Stimulated activated naive CD8-positive, alpha-beta T cell treated with anti-CD3 and anti-CD28 coated beads, Interleukin-15, Interleukin-2, amounts not matched to agents 100 U/mL and 50 U/mL, for 24 hours (primary cell): ENCODE measurements around the gene NBPF9.
A peak's percentile ranks its signal among the peaks of the same experiment; 100 is the strongest.
"Not testable (repeated sequence)": the region's sequence is repeated elsewhere in the genome, so short reads cannot be mapped to it uniquely, and the experiment has no call there.

Experiments
- ATAC-seq: fragments of 150-1000 bp; cut with Tn5 transposase; one replicate; pipeline ENCODE4 v1.10.0; 2021
- DNase-seq: peaks from one replicate; pipeline ENCODE4 v3.0.0; 2021

NBPF9 gene, protein sequence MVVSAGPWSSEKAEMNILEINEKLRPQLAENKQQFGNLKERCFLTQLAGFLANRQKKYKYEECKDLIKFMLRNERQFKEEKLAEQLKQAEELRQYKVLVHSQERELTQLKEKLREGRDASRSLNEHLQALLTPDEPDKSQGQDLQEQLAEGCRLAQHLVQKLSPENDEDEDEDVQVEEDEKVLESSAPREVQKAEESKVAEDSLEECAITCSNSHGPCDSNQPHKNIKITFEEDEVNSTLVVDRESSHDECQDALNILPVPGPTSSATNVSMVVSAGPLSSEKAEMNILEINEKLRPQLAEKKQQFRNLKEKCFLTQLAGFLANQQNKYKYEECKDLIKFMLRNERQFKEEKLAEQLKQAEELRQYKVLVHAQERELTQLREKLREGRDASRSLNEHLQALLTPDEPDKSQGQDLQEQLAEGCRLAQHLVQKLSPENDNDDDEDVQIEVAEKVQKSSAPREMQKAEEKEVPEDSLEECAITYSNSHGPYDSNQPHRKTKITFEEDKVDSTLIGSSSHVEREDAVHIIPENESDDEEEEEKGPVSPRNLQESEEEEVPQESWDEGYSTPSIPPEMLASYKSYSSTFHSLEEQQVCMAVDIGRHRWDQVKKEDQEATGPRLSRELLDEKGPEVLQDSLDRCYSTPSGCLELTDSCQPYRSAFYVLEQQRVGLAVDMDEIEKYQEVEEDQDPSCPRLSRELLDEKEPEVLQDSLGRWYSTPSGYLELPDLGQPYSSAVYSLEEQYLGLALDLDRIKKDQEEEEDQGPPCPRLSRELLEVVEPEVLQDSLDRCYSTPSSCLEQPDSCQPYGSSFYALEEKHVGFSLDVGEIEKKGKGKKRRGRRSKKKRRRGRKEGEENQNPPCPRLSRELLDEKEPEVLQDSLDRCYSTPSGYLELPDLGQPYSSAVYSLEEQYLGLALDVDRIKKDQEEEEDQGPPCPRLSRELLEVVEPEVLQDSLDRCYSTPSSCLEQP (N-terminal part only)

DNA sequence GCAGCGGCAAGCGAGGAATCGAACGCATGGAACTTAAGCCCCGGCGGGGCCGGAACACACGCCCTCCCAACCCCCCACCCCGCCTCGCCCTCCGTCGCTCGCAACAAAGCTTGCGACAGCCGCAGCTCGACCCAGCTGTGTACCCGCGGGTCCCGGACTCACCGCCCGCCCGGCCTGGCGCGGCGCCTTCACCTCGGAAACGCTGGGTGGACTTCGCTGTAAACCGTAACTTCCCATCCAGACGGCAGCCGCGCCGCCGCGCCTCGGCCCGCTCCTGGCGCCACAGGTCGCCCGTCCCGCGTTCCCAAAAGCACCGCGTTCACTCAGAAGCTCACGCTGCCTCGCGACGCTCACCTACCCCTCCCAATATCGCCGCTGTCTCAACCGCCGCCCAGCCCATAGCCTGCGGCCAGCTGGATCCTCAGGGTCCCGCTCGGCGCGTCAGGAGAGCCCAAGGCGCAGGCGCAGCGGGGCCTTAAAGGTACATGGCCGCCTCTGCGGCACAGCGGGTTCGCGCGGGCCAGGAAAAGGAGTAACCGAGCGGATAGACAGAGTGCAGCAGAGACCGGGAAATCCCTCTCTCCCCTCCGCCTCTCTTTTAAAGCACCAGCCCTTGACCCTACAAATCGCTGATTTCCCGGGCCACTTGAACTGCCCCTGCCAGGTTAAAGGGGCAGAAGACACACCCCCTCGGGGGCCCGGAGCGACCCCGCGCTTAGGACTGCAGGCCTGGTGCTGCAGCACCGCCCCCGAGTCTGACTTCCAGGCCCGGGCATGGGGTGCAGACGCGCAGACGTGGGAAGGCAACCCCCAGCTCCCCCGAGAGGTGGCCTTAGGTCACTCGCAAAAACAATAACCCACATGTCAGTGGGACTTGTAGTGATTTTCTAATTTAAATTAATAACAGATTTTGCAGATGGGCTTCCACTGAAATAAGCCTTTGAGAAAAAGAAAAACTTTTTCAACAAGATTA is at the start of gene NBPF9:
Gene NBPF9, minus strand, starts transcription at position 443 of the 973 bp plus-strand sequence. CDS start 21,412 bp downstream, outside the sequence.
- DNase-seq (peak; percentile 50), ATAC-seq (peak; percentile 98)

DNA sequence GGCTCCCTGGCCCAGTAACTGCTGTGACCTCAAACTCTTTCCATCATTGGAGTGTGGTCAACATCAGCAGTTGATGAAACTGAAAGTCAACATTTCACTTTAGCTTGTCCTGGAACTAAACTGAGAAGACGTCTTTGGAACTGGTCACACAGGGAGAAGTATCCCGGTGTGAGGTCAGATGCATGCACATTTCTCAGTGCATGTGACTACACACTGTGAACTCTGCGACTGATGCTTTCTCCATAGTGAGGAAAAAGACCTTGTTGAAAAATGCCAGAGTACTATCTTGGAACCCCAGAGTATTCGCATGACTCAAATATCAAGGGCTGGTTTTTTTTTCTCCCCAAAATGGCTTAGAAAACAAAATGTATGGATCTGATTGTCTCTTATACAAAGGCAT is 46.6 kb upstream of the NBPF9 start:
- not testable (repeated sequence) for DNase-seq, ATAC-seq

DNA sequence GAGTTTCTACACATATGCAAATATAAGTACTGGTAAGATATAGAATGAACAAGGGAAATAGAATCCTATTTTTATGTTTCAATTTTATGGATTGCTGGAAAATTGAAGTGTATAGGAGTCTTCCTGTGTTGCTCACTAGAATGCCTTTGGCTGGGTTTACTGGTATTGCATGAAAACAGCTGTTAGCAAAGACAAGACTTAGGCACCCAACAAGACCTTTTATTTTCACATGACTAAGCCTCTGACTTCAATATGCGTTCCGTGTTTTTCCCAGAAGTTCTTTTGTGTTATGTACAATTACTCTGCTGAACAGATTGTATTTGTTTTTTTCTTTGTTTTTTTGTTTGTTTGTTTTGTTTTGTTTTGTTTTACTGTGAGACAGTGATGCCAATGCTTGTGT is 34.2 kb upstream of the NBPF9 start:
- not testable (repeated sequence) for ATAC-seq, DNase-seq

DNA sequence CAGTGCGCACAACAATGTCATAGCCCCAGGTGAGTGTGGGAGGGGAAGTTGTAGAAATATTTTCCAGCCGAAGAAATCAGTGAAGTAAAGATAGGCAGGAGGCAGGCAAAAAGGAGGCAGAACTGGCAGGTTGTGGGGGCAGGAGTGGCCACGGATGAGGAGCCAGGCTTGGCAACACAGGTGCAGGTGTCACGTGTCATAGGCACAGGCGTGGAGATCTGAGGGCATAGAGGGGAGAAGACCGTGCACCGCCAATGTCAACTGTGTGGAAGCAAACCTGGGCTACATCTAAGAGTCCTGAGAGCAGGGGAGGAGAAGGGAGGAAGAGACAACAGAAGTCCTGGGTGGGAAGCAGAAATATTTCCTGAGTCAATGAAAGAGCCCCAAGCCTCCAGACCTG is 27.6 kb upstream of the NBPF9 start:
- DNase-seq, ATAC-seq: not testable (repeated sequence)

DNA sequence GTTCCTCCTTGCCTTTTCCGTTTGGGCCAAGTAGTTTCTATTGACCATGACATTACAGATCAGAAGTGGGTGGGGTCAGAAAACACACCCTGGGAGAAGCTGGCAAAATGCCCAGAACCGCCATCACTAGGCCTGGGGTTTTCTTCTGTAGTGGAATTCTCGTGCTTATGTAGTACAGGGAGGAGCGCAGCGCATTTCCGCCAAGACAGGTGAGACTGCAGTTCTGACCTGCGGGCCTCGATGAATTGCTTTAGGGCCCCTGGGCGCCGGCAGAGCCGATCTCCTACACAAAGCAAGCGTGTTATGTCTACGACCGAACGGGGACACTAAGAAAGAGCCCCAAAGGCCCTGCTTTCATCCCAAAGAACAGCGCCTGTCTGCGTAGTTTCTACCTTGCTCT is 25.9 kb upstream of the NBPF9 start:
- ATAC-seq, DNase-seq: not testable (repeated sequence)

DNA sequence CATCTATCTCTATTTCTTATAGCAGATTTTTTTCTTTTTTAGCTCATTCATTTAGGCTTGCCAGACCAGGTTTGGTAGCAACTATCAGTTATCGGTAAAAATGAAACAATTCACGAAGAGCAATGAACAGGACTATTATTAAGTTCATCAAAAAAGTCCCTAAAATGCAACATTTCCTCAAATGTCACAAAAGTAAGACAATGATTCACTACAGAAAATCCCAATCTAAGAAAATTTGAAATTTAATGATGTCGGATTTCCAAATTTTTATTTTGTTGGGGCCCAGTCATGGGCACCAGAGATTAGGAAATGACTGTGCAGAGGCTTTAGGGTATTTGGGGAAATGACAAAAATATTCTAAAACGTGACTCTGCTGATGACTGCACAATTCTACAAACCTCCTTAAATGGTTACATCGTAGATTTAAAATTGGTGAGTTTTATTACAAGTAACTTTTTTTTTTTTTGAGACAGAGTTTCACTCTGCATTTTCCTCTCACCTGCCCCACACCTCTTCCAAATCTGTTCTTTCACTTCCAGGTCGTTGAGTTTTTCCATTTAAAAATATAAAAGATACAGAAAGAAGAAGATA is 23.3 kb upstream of the NBPF9 start:
- not testable (repeated sequence) for ATAC-seq, DNase-seq

DNA sequence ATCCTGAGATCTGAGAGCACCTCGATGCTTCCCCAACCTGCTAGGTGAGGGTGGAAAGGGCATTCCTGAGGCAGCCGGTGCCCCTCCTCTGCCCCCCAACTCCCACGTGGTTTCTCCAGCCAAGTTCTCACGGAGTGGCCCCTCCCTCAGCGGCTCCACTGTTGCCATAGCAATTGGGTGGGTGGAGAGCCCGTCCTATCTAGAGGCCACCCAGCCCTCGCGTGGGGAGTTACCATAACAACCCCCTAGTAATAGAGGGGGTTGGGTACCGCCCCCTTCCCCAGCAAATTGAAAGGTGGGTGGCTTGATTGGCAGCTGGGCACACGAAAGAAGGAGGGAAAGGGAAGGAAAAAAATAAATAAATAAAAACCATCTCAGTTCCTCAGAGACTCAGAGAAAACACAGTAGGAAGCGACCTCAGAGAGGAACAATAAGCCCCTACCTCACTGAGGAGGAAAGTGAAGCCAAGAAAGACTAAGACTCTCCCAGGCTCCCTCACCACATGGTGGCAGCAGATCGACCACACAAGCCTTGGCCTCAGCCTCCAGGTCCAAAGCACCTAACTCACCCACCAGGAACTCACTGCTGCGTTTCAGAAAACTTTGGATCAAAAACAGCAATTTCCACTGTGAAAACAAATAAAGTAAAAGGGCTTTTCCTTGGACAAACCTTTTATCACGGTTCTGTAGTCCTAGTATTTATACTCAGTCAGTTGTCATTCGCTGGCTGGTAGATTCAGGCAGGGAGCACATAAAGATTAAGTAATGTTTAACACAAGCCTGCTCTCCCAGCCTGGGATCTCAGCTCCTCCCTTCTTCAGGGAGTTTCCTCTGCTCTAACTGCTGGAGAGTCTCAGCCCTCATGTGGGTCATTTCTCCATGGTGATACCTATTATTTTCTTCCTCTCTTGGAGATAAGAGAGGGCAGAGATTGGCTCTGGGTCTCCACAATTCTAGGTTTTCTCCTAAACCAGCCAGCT is 20.9 kb upstream of the NBPF9 start:
- not testable (repeated sequence) for ATAC-seq
- peak; percentile 8 for DNase-seq

DNA sequence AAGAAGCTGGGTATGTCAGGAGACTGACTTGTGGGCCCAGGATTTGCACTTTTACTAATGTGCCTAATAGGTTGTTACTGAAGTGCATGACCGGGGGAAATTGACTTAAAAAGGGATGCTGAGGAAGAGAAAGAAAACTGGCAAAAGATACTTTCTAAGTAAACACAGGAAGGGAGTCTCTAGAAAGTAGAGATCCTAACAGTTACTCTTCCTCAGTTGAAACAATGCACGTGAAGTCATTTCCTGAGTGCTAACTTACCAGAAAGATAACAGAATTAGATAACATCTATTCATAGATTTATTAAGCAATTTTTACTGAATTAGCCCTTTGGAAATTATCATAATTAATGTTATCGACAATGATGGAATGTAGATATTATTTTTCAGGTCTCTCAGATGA is 9.5 kb upstream of the NBPF9 start:
- ATAC-seq, DNase-seq: not testable (repeated sequence)

DNA sequence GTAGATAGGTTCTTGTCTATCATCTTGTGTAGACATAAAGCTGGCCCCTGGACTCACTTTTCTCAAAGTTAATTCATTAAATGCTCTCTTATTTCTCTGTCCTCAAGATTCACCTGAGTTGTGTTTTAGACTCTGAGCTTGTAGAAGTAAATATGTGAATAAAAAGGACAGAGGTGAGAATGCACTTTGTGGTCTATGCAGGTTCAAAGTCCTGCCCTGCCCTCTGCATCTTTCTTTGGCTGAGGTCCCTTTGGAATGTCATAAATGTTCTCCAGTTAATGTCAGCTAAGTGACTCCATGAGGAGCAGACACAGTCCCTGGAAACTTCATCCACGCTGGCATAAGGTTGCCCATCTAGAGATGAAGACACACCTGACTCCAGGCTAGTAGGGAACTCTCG is 7.0 kb upstream of the NBPF9 start:
- not testable (repeated sequence) for ATAC-seq, DNase-seq

DNA sequence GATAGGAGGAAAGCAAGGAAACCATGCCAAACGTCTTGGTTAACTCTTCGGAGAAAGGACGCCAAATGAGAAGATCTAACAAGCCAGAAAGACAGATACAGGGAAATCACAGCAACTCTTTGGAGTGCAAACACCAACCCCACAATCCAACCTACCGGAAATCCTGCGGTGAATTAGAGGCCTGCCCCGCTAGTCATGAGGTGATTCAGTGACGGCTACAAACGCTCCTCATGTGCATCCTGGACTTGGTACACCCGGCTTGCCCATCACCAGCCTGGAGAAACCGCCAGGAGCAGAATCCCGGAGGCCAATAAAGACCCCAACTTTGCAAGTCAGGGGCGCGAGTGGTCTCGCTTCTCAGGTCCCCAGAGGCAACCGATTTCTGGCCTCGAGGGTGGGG is 777 bp downstream of the NBPF9 start:
- peak; percentile 23 for DNase-seq
- ATAC-seq = peak; percentile 57

DNA sequence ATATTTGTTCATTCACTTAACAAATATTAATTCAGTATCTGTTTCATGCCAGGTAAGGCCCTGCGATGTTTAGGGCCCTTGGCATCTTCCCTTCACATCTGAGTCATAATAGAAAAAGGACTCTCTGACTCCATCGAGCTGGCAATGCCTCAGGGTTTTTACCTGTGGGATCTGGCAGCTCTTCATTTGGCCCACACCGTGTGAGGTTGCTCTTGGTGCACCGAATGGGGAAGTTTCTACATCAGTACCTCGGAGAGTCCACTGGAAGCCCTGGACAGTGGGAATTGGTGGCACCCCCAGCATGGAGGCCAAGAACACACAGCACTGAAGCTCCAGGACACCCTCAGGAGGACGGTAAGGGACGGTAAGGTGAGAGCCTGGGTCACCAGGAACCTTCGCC is 5.1 kb downstream of the NBPF9 start:
- not testable (repeated sequence) for ATAC-seq, DNase-seq

DNA sequence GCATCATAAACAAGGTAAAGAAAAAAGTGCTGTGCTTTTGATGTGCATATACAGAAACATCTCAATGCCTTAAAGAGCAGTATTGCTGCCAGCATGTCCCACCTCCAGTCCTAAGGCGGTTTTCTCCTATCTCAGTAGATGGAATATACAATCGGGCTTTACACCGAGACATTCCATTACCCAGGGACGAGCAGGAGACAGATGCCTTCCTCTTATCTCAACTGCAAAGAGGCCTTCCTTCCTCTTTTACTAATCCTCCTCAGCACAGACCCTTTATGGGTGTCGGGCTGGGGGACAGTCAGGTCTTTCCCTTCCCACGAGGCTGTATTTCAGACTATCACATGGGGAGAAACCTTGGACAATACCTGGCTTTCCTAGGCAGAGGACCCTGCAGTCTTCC is 10.2 kb downstream of the NBPF9 start:
- ATAC-seq, DNase-seq: not testable (repeated sequence)

DNA sequence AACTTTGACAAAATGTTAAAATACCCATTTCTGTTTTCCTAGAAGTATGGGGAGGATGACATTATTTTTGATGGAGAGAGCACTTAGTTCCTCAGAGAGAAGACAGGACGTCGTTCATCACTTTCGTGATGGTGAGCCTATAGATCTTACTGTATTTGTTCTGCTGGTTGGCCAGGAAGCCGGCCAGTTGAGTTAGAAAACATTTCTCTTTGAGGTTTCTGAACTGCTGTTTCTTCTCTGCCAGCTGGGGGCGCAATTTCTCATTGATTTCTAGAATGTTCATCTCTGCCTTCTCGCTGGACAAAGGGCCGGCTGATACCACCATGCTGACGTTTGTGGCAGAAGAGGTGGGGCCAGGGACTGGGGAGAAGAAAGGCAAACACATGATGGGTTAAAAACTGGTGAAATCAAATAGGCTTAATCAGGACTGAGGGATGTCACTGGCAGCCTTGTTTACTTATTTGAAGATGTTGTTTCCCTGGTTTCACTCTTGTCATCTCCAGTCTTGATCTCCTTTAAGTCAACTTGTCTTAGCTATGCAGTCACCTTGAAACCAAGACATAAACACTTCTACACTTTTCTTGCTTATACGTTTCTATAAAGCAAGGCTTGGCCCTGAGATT is 27.7 kb downstream of the NBPF9 start:
- not testable (repeated sequence) for DNase-seq, ATAC-seq

DNA sequence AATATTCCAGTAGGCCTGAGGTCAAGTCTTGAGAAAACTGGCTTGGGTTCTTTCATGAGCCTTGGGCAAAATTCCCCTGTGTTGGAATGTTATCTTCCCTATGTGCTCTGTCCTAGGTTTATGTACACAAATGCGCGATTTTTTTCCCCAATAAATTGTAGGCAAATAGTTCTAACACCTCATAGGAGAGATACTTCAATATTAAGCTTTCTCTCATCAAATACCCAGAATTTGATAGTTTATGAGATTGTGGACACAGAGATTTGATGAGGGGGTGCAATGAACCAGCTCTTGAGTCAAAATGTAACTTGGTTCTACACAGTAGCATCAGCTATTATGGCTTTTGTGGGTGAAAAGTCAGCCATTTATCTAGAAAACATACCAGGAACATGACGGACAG is 38.7 kb downstream of the NBPF9 start:
- not testable (repeated sequence) for DNase-seq, ATAC-seq

DNA sequence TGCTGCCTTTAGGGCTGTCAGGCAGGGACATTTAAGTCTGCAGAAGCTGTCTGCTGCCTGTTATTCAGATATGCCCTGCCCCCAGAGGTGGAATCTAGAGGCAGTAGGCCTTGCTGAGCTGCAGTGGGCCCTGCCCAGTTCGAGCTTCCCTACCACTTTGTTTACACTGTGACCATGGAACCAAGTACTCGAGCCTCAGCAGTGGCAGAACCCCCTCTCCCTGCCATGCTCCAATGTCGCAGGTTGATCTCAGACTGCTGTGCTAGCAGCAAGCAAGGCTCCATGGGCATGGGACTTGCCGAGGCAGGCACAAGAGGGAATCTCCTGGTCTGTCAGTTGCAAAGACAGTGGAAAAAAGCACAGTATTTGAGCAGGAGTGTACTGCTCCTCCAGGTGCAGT is 60.3 kb downstream of the NBPF9 start:
- DNase-seq, ATAC-seq: not testable (repeated sequence)

DNA sequence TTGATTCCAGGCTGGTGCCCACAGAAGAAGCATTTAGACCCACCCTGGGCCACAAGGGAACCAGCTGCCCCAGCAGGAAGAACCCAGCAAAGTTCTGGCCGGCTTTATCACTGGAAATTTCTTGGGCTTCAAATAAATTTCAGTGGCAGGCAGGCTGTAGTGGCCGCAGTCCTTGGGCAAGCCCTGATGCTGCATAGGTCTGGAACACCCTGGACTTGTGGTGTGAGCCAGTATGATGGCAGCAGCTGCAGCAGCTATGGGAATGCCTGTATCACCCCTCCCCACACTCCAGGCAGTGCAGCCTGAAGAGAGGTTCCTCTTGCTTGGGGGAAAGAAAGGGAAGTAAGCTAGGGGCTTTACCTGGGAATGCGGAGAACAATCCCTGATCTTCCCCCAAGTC is 69.4 kb downstream of the NBPF9 start:
- not testable (repeated sequence) for DNase-seq, ATAC-seq

DNA sequence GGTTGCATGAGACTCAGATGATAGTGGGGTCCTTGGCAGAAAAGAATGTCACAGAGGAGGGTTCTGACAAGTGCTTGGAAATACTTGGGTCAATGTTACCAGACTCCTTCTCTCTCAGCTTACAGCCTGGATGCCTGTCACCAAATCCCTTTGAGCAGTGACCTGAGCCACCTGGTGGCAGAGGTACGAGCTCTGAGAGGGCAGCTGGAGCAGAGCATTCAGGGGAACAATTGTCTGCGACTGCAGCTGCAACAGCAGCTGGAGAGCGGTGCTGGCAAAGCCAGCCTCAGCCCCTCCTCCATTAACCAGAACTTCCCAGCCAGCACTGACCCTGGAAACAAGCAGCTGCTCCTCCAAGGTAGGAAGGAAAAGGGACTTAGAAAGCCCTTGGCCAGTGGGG is 79.0 kb downstream of the NBPF9 start:
- DNase-seq, ATAC-seq: not testable (repeated sequence)

DNA sequence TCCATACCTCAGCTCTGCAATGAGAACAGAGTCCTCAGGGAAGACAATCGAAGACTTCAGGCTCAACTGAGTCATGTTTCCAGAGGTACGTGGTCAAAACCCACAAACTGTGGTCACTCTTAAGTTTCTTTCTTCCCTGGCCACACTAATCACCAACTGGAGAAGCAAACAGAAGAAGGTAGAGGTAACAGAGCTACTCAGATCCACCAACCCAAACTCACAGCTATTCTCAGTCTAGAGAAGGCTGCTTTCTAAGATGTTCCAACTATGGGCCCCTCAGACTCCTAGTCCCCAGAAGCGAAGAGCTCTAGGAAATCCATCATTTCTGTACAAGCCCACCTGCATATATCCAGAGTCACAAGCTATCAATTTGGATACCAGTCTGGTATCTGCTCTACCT is 84.8 kb downstream of the NBPF9 start:
- ATAC-seq, DNase-seq: not testable (repeated sequence)

DNA sequence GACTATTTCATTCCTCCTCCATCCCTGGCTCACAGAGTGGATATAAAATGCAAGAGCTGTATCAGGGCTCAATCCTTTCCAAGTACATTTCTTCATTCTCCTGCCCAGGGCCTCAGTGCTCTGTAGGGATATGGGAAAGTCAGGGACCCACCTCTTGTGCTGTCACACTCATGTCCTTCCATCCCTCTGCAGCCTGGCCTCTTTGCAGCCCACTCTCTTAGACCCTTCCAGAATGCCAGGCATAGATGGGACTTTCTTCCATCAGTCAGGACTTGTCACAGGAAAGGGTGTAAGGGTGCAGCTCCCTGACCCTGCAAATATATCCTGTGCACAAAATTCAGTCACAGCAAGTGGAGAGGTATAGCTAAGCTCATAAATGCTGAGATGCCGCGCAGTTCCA is 86.7 kb downstream of the NBPF9 start:
- DNase-seq, ATAC-seq: not testable (repeated sequence)
